Measurements from ENCODE around the gene TNRC6C. TPM values are rescaled to one million over a fixed set of nuclear protein-coding genes. Genes with fewer than 3 reads are reported as not detected.

Gene TNRC6C
- total and polyA plus RNA-seq, 9 of the 15 experiments (the other 6 are each of a cell fraction or from before 2014, with no cell fraction given): 0.20 to 4.9 (median 2.3) TPM

GRCh38 chr17:78139861-78140168, 181.3 kb downstream of the TNRC6C start (continued):
- TF ChIP-seq CBFB (CRISPR knock-in tag; IDR thresholded peaks at IDR 0.05): peak; percentile 70; the same call in 1 of the 2 replicates
- 0 out of 2 replicates have a peak, but pooled peaks have one; percentile 13 for TF ChIP-seq CC2D1A (IDR thresholded peaks at IDR 0.05)
- TF ChIP-seq NKRF (IDR thresholded peaks at IDR 0.05; ENCODE audit: borderline replicate concordance): peak; percentile 42; the same call in 1 of the 2 replicates
- 0 out of 2 replicates have a peak, but pooled peaks have one; percentile 18 for TF ChIP-seq NR2F6 (CRISPR knock-in tag; IDR thresholded peaks at IDR 0.05)

- Histone ChIP-seq H3K9ac (ENCODE audit: insufficient read depth in 1 of 2, low read depth in 2 of 2, low read length in 2 of 2) (peak overlapping the region; percentile 56 to 93; a peak in 3 of 4 replicates), H3K4me2 (ENCODE audit: insufficient read depth, low read length) (peak overlapping the region; percentile 80), H3K36me3 (ENCODE audit: control insufficient read depth, insufficient read depth, low read length) (no peaks in the 10 kb centered on the region), H3K27ac (ENCODE audit: extremely low read depth, low read depth, low read length) (peak overlapping the region; percentile 79), H3K4me3 (peak overlapping the region; percentile 44), H2AFZ (ENCODE audit: low read depth, low read length) (peak overlapping the region; percentile 76), H3K9me1 (ENCODE audit: control insufficient read depth, insufficient read depth, low read length) (no peaks in the 10 kb centered on the region), H3K9me3 (replicated peaks; ENCODE audit: control insufficient read depth, insufficient read depth, low read depth, low read length) (no peaks in the 10 kb centered on the region), H3K4me1 (replicated peaks in 1 of 2; ENCODE audit: control insufficient read depth in 2 of 2, insufficient read depth in 2 of 2, low read length in 2 of 2) (peaks cover 75 to 99% of the 10 kb centered on the region in 2 experiments), H4K20me1 (replicated peaks; ENCODE audit: control insufficient read depth, insufficient read depth, low read length) (no peaks in the 10 kb centered on the region), H3K79me2 (ENCODE audit: control insufficient read depth, insufficient read depth, low read length) (peaks cover 12% of the 10 kb centered on the region; the same call in 2 of the 3 replicates), H3K27me3 (ENCODE audit: control insufficient read depth in 2 of 2, insufficient read depth in 2 of 2, low read length in 2 of 2) (no peaks in the 10 kb centered on the region)
- in situ Hi-C loops (cut with MboI) (no loop called here), intact Hi-C loops (cut with micrococcal nuclease) (loop anchor here (1.0 to 5.0 kb wide), 2 partner anchors 12 to 37 kb away; partner anchors contain the start of gene TMC6)
- FAIRE-seq: peak; percentile 96
- DNase-seq (ENCODE audit: extremely low read depth in 1 of 4, low spot score in 3 of 4): peak; percentile 96 to 99 (median 98)
- BruUV-seq (replicated peaks): no TSS peak
- peak; percentile 85 for ATAC-seq
- 7% methylated on average over 45 of the region's 58 CpGs for WGBS (ENCODE audit: insufficient coverage, low coverage, missing lambda C conversion rate)
- ChIA-PET CTCF (ENCODE audit: low intra/inter-chr PET ratio) (no interaction called here), POLR2A (interaction anchor here (0.6 to 3.3 kb wide), 12 partner anchors 10 to 105 kb away, joined by 3 to 23 read pairs (median 4); partner anchors contain the start of genes AFMID, TK1, TMC6 and TMC8)
- TF ChIP-seq PPARD (CRISPR knock-in tag; IDR thresholded peaks at IDR 0.05): no peak
- peak; percentile 77 for TF ChIP-seq BHLHE40 (IDR thresholded peaks at IDR 0.05; ENCODE audit: low read length)
- no peak for TF ChIP-seq RFX7 (CRISPR knock-in tag; IDR thresholded peaks at IDR 0.05)
- peak; percentile 57 for TF ChIP-seq DPF2 (IDR thresholded peaks at IDR 0.05)
- TF ChIP-seq ZNF586 (CRISPR knock-in tag; conservative IDR thresholded peaks at IDR 0.05): no peak
- TF ChIP-seq CTBP1 (IDR thresholded peaks at IDR 0.05; ENCODE audit: borderline replicate concordance): peak; percentile 44; the same call in 1 of the 2 replicates
- TF ChIP-seq BACH1 (tag; IDR thresholded peaks at IDR 0.05): no peak
Measured at GRCh38 chr17:78140169-78141051, 181.9 kb downstream of the TNRC6C start.
